NT2/D1 (cell line): ENCODE measurements around the gene CEP112.

Experiments
- SUZ12 ChIP-seq: IDR thresholded peaks from 2 replicates; pipeline ENCODE4 v1.6.1; 2011; ENCODE audit not compliant: insufficient read length, insufficient read depth; ENCODE audit errors: extremely low read depth
- YY1 ChIP-seq: IDR thresholded peaks from 2 replicates; pipeline ENCODE4 v1.6.1; 2011; ENCODE audit not compliant: insufficient read length, insufficient read depth
- ZNF274 ChIP-seq: IDR thresholded peaks from 2 replicates; pipeline ENCODE4 v1.6.1; 2011; ENCODE audit warnings: mild to moderate bottlenecking, low read depth, low read length

DNA sequence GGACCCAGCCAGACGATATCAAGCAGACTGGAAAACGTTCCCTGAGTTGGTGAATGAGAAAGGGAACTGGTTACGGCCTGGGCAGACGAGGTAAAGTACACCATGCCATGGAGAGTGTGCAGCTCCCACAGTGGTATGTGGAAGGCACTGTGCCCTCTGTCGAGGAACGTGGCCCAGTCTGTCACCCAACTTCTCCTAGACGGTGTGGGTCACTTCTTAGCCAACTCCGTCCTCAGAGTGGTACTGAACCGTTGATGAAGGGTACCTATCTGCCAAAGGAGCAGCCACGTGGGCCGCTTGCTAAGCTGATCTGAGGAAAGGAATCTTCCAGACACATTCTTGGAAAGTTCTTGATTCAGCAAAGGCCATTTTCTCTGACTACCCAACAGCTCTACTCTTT is 574.4 kb downstream of the CEP112 start:
- no peak for TF ChIP-seq YY1
- no peak for TF ChIP-seq SUZ12
- no peak for TF ChIP-seq ZNF274
